ENCODE data around the gene CMC1.
"Not testable (repeated sequence)": the region's sequence is repeated elsewhere in the genome, so short reads cannot be mapped to it uniquely, and the experiment has no call there.

CMC1 gene

GRCh38 chr3:28241221-28242160 lies at the start of gene CMC1:
CMC1 (plus strand) TSS chr3:28241619; CDS start chr3:28241794, 175 bp downstream.
- Histone ChIP-seq H3K27me3 (ENCODE audit: insufficient read depth, low read length) (no peaks in the 10 kb centered on the region), H3K9ac (ENCODE audit: low read length) (peak within 1 kb of the TSS; percentile 94), H4K20me1 (ENCODE audit: insufficient read depth, low read length) (no peaks in the 10 kb centered on the region), H3K36me3 (ENCODE audit: insufficient read depth, low read length) (no peaks in the 10 kb centered on the region), H3K79me2 (ENCODE audit: insufficient read depth, low read length) (peaks cover 34% of the 10 kb centered on the region), H3K4me2 (ENCODE audit: low read length) (peak within 1 kb of the TSS; percentile 91), H3K27ac (ENCODE audit: low read depth, low read length, poor library complexity, severe bottlenecking) (peak within 1 kb of the TSS; percentile 59), H3K9me3 (ENCODE audit: low read length) (no peaks in the 10 kb centered on the region), H3F3A (ENCODE audit: insufficient read depth, low read length) (no peaks in the 10 kb centered on the region), H3K4me1 (ENCODE audit: insufficient read depth, low read length, severe bottlenecking) (peaks cover 27% of the 10 kb centered on the region), H3K4me3 (ENCODE audit: low read depth, low read length, poor library complexity, severe bottlenecking) (peak within 1 kb of the TSS; percentile 88), H3K9me2 (ENCODE audit: low read depth, low read length) (no peaks in the 10 kb centered on the region), H2AFZ (ENCODE audit: low read length) (peak within 1 kb of the TSS; percentile 95)
- TF ChIP-seq EZH2 (IDR thresholded peaks at IDR 0.05; ENCODE audit: borderline replicate concordance, low read length) (no peak), CTCF (IDR thresholded peaks at IDR 0.05; ENCODE audit: low read length) (peak; percentile 8; the same call in 1 of the 2 replicates)

GRCh38 chr3:28198161-28198560 lies 43.3 kb upstream of the CMC1 start:
- Histone ChIP-seq H3K9me3 (ENCODE audit: low read length) (no peaks in the 10 kb centered on the region), H3K36me3 (ENCODE audit: insufficient read depth, low read length) (no peaks in the 10 kb centered on the region), H3K4me1 (ENCODE audit: insufficient read depth, low read length, severe bottlenecking) (no peaks in the 10 kb centered on the region), H3F3A (ENCODE audit: insufficient read depth, low read length) (no peaks in the 10 kb centered on the region), H3K27me3 (ENCODE audit: insufficient read depth, low read length) (no peaks in the 10 kb centered on the region), H3K9ac (ENCODE audit: low read length) (no peak overlapping the region), H2AFZ (ENCODE audit: low read length) (no peak overlapping the region), H3K4me3 (ENCODE audit: low read depth, low read length, poor library complexity, severe bottlenecking) (no peak overlapping the region), H3K4me2 (ENCODE audit: low read length) (no peak overlapping the region), H3K27ac (ENCODE audit: low read depth, low read length, poor library complexity, severe bottlenecking) (no peak overlapping the region), H3K79me2 (ENCODE audit: insufficient read depth, low read length) (no peaks in the 10 kb centered on the region), H3K9me2 (ENCODE audit: low read depth, low read length) (no peaks in the 10 kb centered on the region), H4K20me1 (ENCODE audit: insufficient read depth, low read length) (no peaks in the 10 kb centered on the region)
- TF ChIP-seq CTCF (IDR thresholded peaks at IDR 0.05; ENCODE audit: low read length) (no peak), EZH2 (IDR thresholded peaks at IDR 0.05; ENCODE audit: borderline replicate concordance, low read length) (no peak)

GRCh38 chr3:28198974-28199373 lies 42.4 kb upstream of the CMC1 start:
- H3K27ac ChIP-seq (ENCODE audit: low read depth, low read length, poor library complexity, severe bottlenecking): no peak overlapping the region
- H3K79me2 ChIP-seq (ENCODE audit: insufficient read depth, low read length): no peaks in the 10 kb centered on the region
- TF ChIP-seq CTCF (IDR thresholded peaks at IDR 0.05; ENCODE audit: low read length): no peak
- TF ChIP-seq EZH2 (IDR thresholded peaks at IDR 0.05; ENCODE audit: borderline replicate concordance, low read length): no peak
- no peak overlapping the region for H3K9ac ChIP-seq (ENCODE audit: low read length)
- no peaks in the 10 kb centered on the region for H4K20me1 ChIP-seq (ENCODE audit: insufficient read depth, low read length)
- no peaks in the 10 kb centered on the region for H3F3A ChIP-seq (ENCODE audit: insufficient read depth, low read length)
- no peaks in the 10 kb centered on the region for H3K4me1 ChIP-seq (ENCODE audit: insufficient read depth, low read length, severe bottlenecking)
- no peaks in the 10 kb centered on the region for H3K9me2 ChIP-seq (ENCODE audit: low read depth, low read length)
- H3K27me3 ChIP-seq (ENCODE audit: insufficient read depth, low read length): no peaks in the 10 kb centered on the region
- H3K9me3 ChIP-seq (ENCODE audit: low read length): no peaks in the 10 kb centered on the region
- no peak overlapping the region for H3K4me3 ChIP-seq (ENCODE audit: low read depth, low read length, poor library complexity, severe bottlenecking)
- no peaks in the 10 kb centered on the region for H3K36me3 ChIP-seq (ENCODE audit: insufficient read depth, low read length)
- no peak overlapping the region for H2AFZ ChIP-seq (ENCODE audit: low read length)
- H3K4me2 ChIP-seq (ENCODE audit: low read length): no peak overlapping the region

GRCh38 chr3:28199643-28200042 lies 41.8 kb upstream of the CMC1 start:
- not testable (repeated sequence) for H4K20me1 ChIP-seq (ENCODE audit: insufficient read depth, low read length); H3K36me3 ChIP-seq (ENCODE audit: insufficient read depth, low read length); H3K4me2 ChIP-seq (ENCODE audit: low read length); H3K9me2 ChIP-seq (ENCODE audit: low read depth, low read length); H3K27me3 ChIP-seq (ENCODE audit: insufficient read depth, low read length); H3K9ac ChIP-seq (ENCODE audit: low read length); H3F3A ChIP-seq (ENCODE audit: insufficient read depth, low read length); H3K9me3 ChIP-seq (ENCODE audit: low read length); H3K79me2 ChIP-seq (ENCODE audit: insufficient read depth, low read length); H3K27ac ChIP-seq (ENCODE audit: low read depth, low read length, poor library complexity, severe bottlenecking); H2AFZ ChIP-seq (ENCODE audit: low read length); H3K4me1 ChIP-seq (ENCODE audit: insufficient read depth, low read length, severe bottlenecking); H3K4me3 ChIP-seq (ENCODE audit: low read depth, low read length, poor library complexity, severe bottlenecking)

- not testable (repeated sequence) for H3K4me2 ChIP-seq (ENCODE audit: low read length); H2AFZ ChIP-seq (ENCODE audit: low read length); H4K20me1 ChIP-seq (ENCODE audit: insufficient read depth, low read length); H3K9me2 ChIP-seq (ENCODE audit: low read depth, low read length); H3K9ac ChIP-seq (ENCODE audit: low read length); H3K4me1 ChIP-seq (ENCODE audit: insufficient read depth, low read length, severe bottlenecking); H3F3A ChIP-seq (ENCODE audit: insufficient read depth, low read length); H3K4me3 ChIP-seq (ENCODE audit: low read depth, low read length, poor library complexity, severe bottlenecking); H3K27ac ChIP-seq (ENCODE audit: low read depth, low read length, poor library complexity, severe bottlenecking); H3K9me3 ChIP-seq (ENCODE audit: low read length); H3K79me2 ChIP-seq (ENCODE audit: insufficient read depth, low read length); H3K36me3 ChIP-seq (ENCODE audit: insufficient read depth, low read length); H3K27me3 ChIP-seq (ENCODE audit: insufficient read depth, low read length)
Measured at GRCh38 chr3:28200366-28200848, 41.0 kb upstream of the CMC1 start.
